ENCODE data around the gene ANKMY1. TPM values are rescaled to one million over a fixed set of nuclear protein-coding genes. Genes with fewer than 3 reads are reported as not detected.
"Not testable (repeated sequence)": the region's sequence is repeated elsewhere in the genome, so short reads cannot be mapped to it uniquely, and the experiment has no call there.

ANKMY1 gene
- total and polyA plus RNA-seq, 2 donors (not counting 1 experiment from before 2014, with no cell fraction given): 51.7 to 72.1 TPM

DNA sequence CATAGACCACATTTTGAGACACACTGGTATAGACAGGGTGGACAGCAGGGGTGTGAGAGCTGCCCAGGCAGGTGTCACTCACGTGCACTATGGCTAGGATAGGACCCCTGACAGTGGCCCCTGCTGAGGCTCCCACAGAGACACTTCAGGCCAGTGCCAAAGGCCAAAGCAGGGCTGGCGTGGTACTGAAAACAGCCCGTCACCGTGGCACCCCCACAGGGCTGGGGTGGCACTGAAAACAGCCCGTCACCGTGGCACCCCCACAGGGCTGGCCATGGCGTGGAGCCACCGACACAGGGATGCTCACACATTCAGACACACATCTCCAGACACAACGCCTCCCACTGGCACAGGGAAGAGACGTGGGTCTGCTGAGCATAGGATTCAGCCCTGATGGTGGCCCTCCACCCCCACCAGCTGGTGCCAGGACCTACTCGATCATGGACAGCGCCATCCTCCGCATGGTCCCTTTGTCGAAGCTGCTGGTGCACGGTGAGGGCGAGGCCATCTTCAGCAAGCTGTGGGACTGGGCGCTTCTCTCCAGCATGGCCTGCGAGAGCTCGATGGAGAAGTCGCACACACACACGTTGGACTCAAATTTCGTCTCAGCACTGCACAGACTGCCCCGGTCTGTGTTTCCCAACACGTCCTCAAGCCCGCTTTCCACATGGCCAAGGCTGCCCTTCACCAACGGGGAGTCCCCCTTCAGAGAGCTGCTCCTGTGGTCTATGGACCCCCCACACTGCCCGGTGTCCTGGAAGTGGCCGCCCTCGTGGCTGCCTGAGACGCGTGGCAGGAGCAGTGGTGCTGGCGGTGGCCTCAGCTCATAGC, 34.1 kb downstream of the ANKMY1 start:
- H3K9me3 Mint-ChIP-seq (ENCODE audit: insufficient read depth): peaks cover 2% of the 10 kb centered on the region
- no peaks in the 10 kb centered on the region for H3K27me3 Mint-ChIP-seq
- ChIA-PET CTCF (interaction anchor here (2.5 kb wide), 1 partner anchor 10 kb away, joined by 9 read pairs; no protein-coding TSS in a partner anchor), POLR2A (no interaction called here)
- no peak overlapping the region for H3K4me3 Mint-ChIP-seq
- peaks cover 0 to 59% (median 13%) of the 10 kb centered on the region in 3 donors for H3K9me3 ChIP-seq (ENCODE audit: control extremely low read depth in 1 of 3, control insufficient read depth in 2 of 3, insufficient read depth in 1 of 3, low read length in 2 of 3)
- TF ChIP-seq EZH2 (IDR thresholded peaks at IDR 0.05; ENCODE audit: borderline replicate concordance, insufficient read depth, low read depth, low read length, poor library complexity, severe bottlenecking): no peak
- TF ChIP-seq CTCF (IDR thresholded peaks at IDR 0.05): no peak
- no peak overlapping the region for H3K27ac Mint-ChIP-seq
- no peak overlapping the region for H2AFZ ChIP-seq (ENCODE audit: insufficient read depth, low read depth, low read length, poor library complexity, severe bottlenecking)
- no peak overlapping the region for H3K9ac ChIP-seq (ENCODE audit: low read length)
- no peak overlapping the region for H3K27ac ChIP-seq (ENCODE audit: low read length in 2 of 2)
- no peaks in the 10 kb centered on the region for H3K79me2 ChIP-seq (ENCODE audit: control insufficient read depth, insufficient read depth, low read length)
- H3K4me3 ChIP-seq (ENCODE audit: control extremely low read depth in 1 of 5, extremely low read depth in 1 of 5, insufficient read depth in 1 of 5, low read depth in 2 of 5, low read length in 4 of 5): no peak overlapping the region
- ATAC-seq (ENCODE audit: low read depth) (no peak), DNase-seq (no peak)
- peaks cover 0 to 38% of the 10 kb centered on the region in 2 experiments for H3K36me3 ChIP-seq (replicated peaks in 1 of 2; ENCODE audit: control extremely low read depth in 1 of 2, control insufficient read depth in 1 of 2, extremely low read depth in 1 of 2, insufficient read depth in 2 of 2, low read length in 1 of 2)
- WGBS (ENCODE audit: insufficient coverage): 97% methylated on average over 29 of the region's 32 CpGs
- H3K4me1 ChIP-seq (ENCODE audit: control insufficient read depth in 2 of 2, insufficient read depth in 2 of 2, low read length in 2 of 2): no peaks in the 10 kb centered on the region
- no peak overlapping the region for H3K4me2 ChIP-seq (replicated peaks; ENCODE audit: low read depth, low read length, poor library complexity, severe bottlenecking)
- no peaks in the 10 kb centered on the region for H3K27me3 ChIP-seq (replicated peaks in 1 of 4; ENCODE audit: control extremely low read depth in 1 of 4, control insufficient read depth in 3 of 4, insufficient read depth in 4 of 4, low read length in 3 of 4)
- H4K20me1 ChIP-seq (ENCODE audit: control insufficient read depth, insufficient read depth, low read length, poor library complexity, severe bottlenecking): no peaks in the 10 kb centered on the region
- peaks cover 2% of the 10 kb centered on the region for H3K4me1 Mint-ChIP-seq
- intact Hi-C loops (cut with micrococcal nuclease): no loop called here

- Histone ChIP-seq H3K79me2 (ENCODE audit: control insufficient read depth, insufficient read depth, low read length) (no peaks in the 10 kb centered on the region), H2AFZ (ENCODE audit: insufficient read depth, low read depth, low read length, poor library complexity, severe bottlenecking) (no peak overlapping the region), H3K9me3 (ENCODE audit: control extremely low read depth in 1 of 3, control insufficient read depth in 2 of 3, insufficient read depth in 1 of 3, low read length in 2 of 3) (peaks cover 0 to 57% (median 13%) of the 10 kb centered on the region in 3 donors), H3K27ac (ENCODE audit: low read length in 2 of 2) (no peak overlapping the region), H3K4me3 (ENCODE audit: control extremely low read depth in 1 of 5, extremely low read depth in 1 of 5, insufficient read depth in 1 of 5, low read depth in 2 of 5, low read length in 4 of 5) (no peak overlapping the region), H3K4me1 (ENCODE audit: control insufficient read depth in 2 of 2, insufficient read depth in 2 of 2, low read length in 2 of 2) (no peaks in the 10 kb centered on the region), H4K20me1 (ENCODE audit: control insufficient read depth, insufficient read depth, low read length, poor library complexity, severe bottlenecking) (no peaks in the 10 kb centered on the region), H3K4me2 (replicated peaks; ENCODE audit: low read depth, low read length, poor library complexity, severe bottlenecking) (no peak overlapping the region), H3K36me3 (replicated peaks in 1 of 2; ENCODE audit: control extremely low read depth in 1 of 2, control insufficient read depth in 1 of 2, extremely low read depth in 1 of 2, insufficient read depth in 2 of 2, low read length in 1 of 2) (peaks cover 0 to 38% of the 10 kb centered on the region in 2 experiments), H3K9ac (ENCODE audit: low read length) (no peak overlapping the region), H3K27me3 (replicated peaks in 1 of 4; ENCODE audit: control extremely low read depth in 1 of 4, control insufficient read depth in 3 of 4, insufficient read depth in 4 of 4, low read length in 3 of 4) (no peaks in the 10 kb centered on the region)
- Mint-ChIP-seq H3K27ac (no peak overlapping the region), H3K27me3 (no peaks in the 10 kb centered on the region), H3K4me3 (no peak overlapping the region), H3K9me3 (ENCODE audit: insufficient read depth) (no peaks in the 10 kb centered on the region), H3K4me1 (peaks cover 2% of the 10 kb centered on the region)
- WGBS (ENCODE audit: insufficient coverage): 97% methylated on average over 9 of the region's 12 CpGs
- TF ChIP-seq CTCF (IDR thresholded peaks at IDR 0.05) (no peak), EZH2 (IDR thresholded peaks at IDR 0.05; ENCODE audit: borderline replicate concordance, insufficient read depth, low read depth, low read length, poor library complexity, severe bottlenecking) (no peak)
- no peak for ATAC-seq (ENCODE audit: low read depth)
- intact Hi-C loops (cut with micrococcal nuclease): no loop called here
- DNase-seq: no peak
- ChIA-PET CTCF (interaction anchor here (1.3 kb wide), 1 partner anchor 44 kb away, joined by 5 read pairs; no protein-coding TSS in a partner anchor), POLR2A (no interaction called here)
Measured at GRCh38 chr2:240522406-240522805, 35.4 kb downstream of the ANKMY1 start.

GRCh38 chr2:240521885-240522284, 35.9 kb downstream of the ANKMY1 start:
- H3K27ac ChIP-seq (ENCODE audit: low read length in 2 of 2); H3K27me3 ChIP-seq (replicated peaks in 1 of 4; ENCODE audit: control extremely low read depth in 1 of 4, control insufficient read depth in 3 of 4, insufficient read depth in 4 of 4, low read length in 3 of 4); H3K4me3 Mint-ChIP-seq; DNase-seq; H3K27me3 Mint-ChIP-seq; H2AFZ ChIP-seq (ENCODE audit: insufficient read depth, low read depth, low read length, poor library complexity, severe bottlenecking); H3K9me3 Mint-ChIP-seq (ENCODE audit: insufficient read depth); H3K79me2 ChIP-seq (ENCODE audit: control insufficient read depth, insufficient read depth, low read length); H3K4me3 ChIP-seq (ENCODE audit: control extremely low read depth in 1 of 5, extremely low read depth in 1 of 5, insufficient read depth in 1 of 5, low read depth in 2 of 5, low read length in 4 of 5); H3K9ac ChIP-seq (ENCODE audit: low read length); POLR2A ChIA-PET; H3K4me1 Mint-ChIP-seq; H3K27ac Mint-ChIP-seq; intact Hi-C loops (cut with micrococcal nuclease); H4K20me1 ChIP-seq (ENCODE audit: control insufficient read depth, insufficient read depth, low read length, poor library complexity, severe bottlenecking); H3K4me1 ChIP-seq (ENCODE audit: control insufficient read depth in 2 of 2, insufficient read depth in 2 of 2, low read length in 2 of 2); ATAC-seq (ENCODE audit: low read depth); H3K4me2 ChIP-seq (replicated peaks; ENCODE audit: low read depth, low read length, poor library complexity, severe bottlenecking): not testable (repeated sequence)
- CTCF ChIA-PET: interaction anchor here (1.3 kb wide), 1 partner anchor 44 kb away, joined by 5 read pairs; no protein-coding TSS in a partner anchor
- 100% methylated on average over 5 of the region's 5 CpGs for WGBS (ENCODE audit: insufficient coverage)
- Histone ChIP-seq H3K9me3 (ENCODE audit: control extremely low read depth in 1 of 3, control insufficient read depth in 2 of 3, insufficient read depth in 1 of 3, low read length in 2 of 3) (peaks cover 0 to 57% (median 13%) of the 10 kb centered on the region in 3 donors), H3K36me3 (replicated peaks in 1 of 2; ENCODE audit: control extremely low read depth in 1 of 2, control insufficient read depth in 1 of 2, extremely low read depth in 1 of 2, insufficient read depth in 2 of 2, low read length in 1 of 2) (peaks cover 0 to 38% of the 10 kb centered on the region in 2 experiments)
